GM12878 (cell line): Measurements from ENCODE around the gene KCNMB2. TPM values are rescaled to one million over a fixed set of nuclear protein-coding genes. Genes with fewer than 3 reads are reported as not detected.
A peak's percentile ranks its signal among the peaks of the same experiment; 100 is the strongest.

Source experiments
- ATAC-seq: fragments of 200-7000 bp; cut with Tn5 transposase; 3 replicates; pipeline ENCODE4 v1.9.1; 2020; ENCODE audit warnings: mild to moderate bottlenecking, moderate library complexity
- BruUV-seq: library from RNA; stranded (reverse); fragments of 400-500 nt; replicated peaks from 2 replicates; lab custom pipeline; 2021; lab: Mats Ljungman, UMichigan
- CTCF ChIA-PET: fragments of 300-600 bp; sonication (Branson Sonifier 250); formaldehyde crosslinking; extraction: SDS; loops from one replicate; lab custom pipeline; 2021; ENCODE audit warnings: inconsistent platforms; lab: Yijun Ruan, JAX
- POLR2A ChIA-PET: fragments of 350-600 bp; formaldehyde crosslinking; extraction: SDS; loops from one replicate; lab custom pipeline; 2021; ENCODE audit warnings: inconsistent platforms; lab: Charles Lee
- RAD21 ChIA-PET: fragments of 300-600 bp; sonication (Branson Sonifier 250); formaldehyde crosslinking; loops from one replicate; lab custom pipeline; 2023; ENCODE audit warnings: antibody characterized with exemption; ENCODE audit not compliant: unreplicated experiment; lab: Charles Lee
- SMC1A ChIA-PET: fragments of 300-600 bp; sonication (Branson Sonifier 250); formaldehyde crosslinking; loops from one replicate; lab custom pipeline; 2023; ENCODE audit not compliant: unreplicated experiment, uncharacterized antibody; lab: Charles Lee
- DNase-seq: peaks from one replicate; pipeline ENCODE4 v3.0.0-alpha.2; 2011; ENCODE audit warnings: low read depth, low spot score
- FAIRE-seq: peaks from 3 replicates; lab custom pipeline; 2011; peaks lifted over from hg19 to GRCh38; lab: Jason Lieb, UNC
- H2AFZ ChIP-seq: 2 replicates; pipeline ENCODE4 v1.6.0; 2011; ENCODE audit warnings: low read depth, low read length, control low read depth; ENCODE audit not compliant: control insufficient read depth
- H3K27ac ChIP-seq: 2 replicates; pipeline ENCODE4 v1.5.1; 2011; ENCODE audit warnings: control low read depth; ENCODE audit not compliant: control insufficient read depth, insufficient read depth
- H3K27me3 ChIP-seq, 2 experiments: replicated peaks in 1 of 2; 2 replicates each; pipeline versions ENCODE4 v1.6.0 to v1.6.1; 2011; ENCODE audit warnings: low read length in 1 of 2; ENCODE audit not compliant: control insufficient read depth in 2 of 2, insufficient read depth in 2 of 2
- H3K36me3 ChIP-seq, 2 experiments: 2 replicates each; pipeline ENCODE4 v1.5.1; 2011; ENCODE audit warnings: low read length in 1 of 2; ENCODE audit not compliant: control insufficient read depth in 2 of 2, insufficient read depth in 2 of 2
- H3K4me1 ChIP-seq: 2 replicates; pipeline ENCODE4 v1.6.1; 2011; ENCODE audit warnings: mild to moderate bottlenecking, low read length, moderate library complexity, mixed read lengths; ENCODE audit not compliant: control insufficient read depth, insufficient read depth
- H3K4me2 ChIP-seq: 2 replicates; pipeline ENCODE4 v1.6.0; 2011; ENCODE audit warnings: control low read depth; ENCODE audit not compliant: control insufficient read depth, insufficient read depth
- H3K4me3 ChIP-seq: fragments of 200-600 bp; sonication (generic); 2 replicates; pipeline ENCODE4 v1.5.1; 2016
- H3K79me2 ChIP-seq: 2 replicates; pipeline ENCODE4 v1.6.0; 2011; ENCODE audit warnings: low read length; ENCODE audit not compliant: control insufficient read depth, insufficient read depth
- H3K9ac ChIP-seq: 2 replicates; pipeline ENCODE4 v1.8.0; 2011; ENCODE audit warnings: low read length, control low read depth, mixed read lengths; ENCODE audit not compliant: control insufficient read depth, insufficient read depth
- H3K9me3 ChIP-seq: replicated peaks from 3 replicates; pipeline ENCODE4 v1.5.1; 2011; ENCODE audit warnings: mild to moderate bottlenecking, low read length; ENCODE audit not compliant: control insufficient read depth, insufficient read depth
- H4K20me1 ChIP-seq: 2 replicates; pipeline ENCODE4 v1.6.0; 2011; ENCODE audit not compliant: control insufficient read depth, insufficient read depth
- ATF7 ChIP-seq: fragments of 450-650 bp; IDR thresholded peaks from 2 replicates; pipeline ENCODE4 v1.6.1; 2016; ENCODE audit warnings: low read depth, mild to moderate bottlenecking
- BACH1 ChIP-seq: fragments of 450-650 bp; IDR thresholded peaks from 2 replicates; pipeline ENCODE4 v1.6.1; 2017; ENCODE audit warnings: mild to moderate bottlenecking, borderline replicate concordance
- BHLHE40 ChIP-seq, 2 experiments: fragments of 450-650 bp in 1 of 2; IDR thresholded peaks; 2 replicates each; pipeline ENCODE4 v1.6.1; 2011 to 2017; ENCODE audit warnings: low read depth in 2 of 2, borderline replicate concordance in 1 of 2, improper control_type of control experiment in 1 of 2, low read length in 1 of 2, mild to moderate bottlenecking in 1 of 2
- CBX3 ChIP-seq: fragments of 200-600 bp; sonication (generic); IDR thresholded peaks from 2 replicates; pipeline ENCODE4 v1.6.1; 2016; ENCODE audit warnings: low read depth, borderline replicate concordance
- CEBPB ChIP-seq, 2 experiments: fragments of 150-350 bp in 1 of 2; IDR thresholded peaks; 2 replicates each; pipeline ENCODE4 v1.6.1; 2012 to 2014; ENCODE audit warnings: low read depth in 2 of 2, low read length in 2 of 2, borderline replicate concordance in 1 of 2, inconsistent platforms in 1 of 2
- CREB1 ChIP-seq: IDR thresholded peaks from 2 replicates; pipeline ENCODE4 v1.6.1; 2012; ENCODE audit warnings: low read depth, mild to moderate bottlenecking, inconsistent platforms
- EZH2 ChIP-seq: IDR thresholded peaks from 2 replicates; pipeline ENCODE4 v1.6.1; 2012; ENCODE audit warnings: low read depth, mild to moderate bottlenecking, control low read depth, inconsistent platforms, low read length, borderline replicate concordance; ENCODE audit not compliant: control insufficient read depth
- GATAD2B ChIP-seq: fragments of 450-650 bp; conservative IDR thresholded peaks from 2 replicates; pipeline ENCODE4 v1.6.1; 2017; ENCODE audit warnings: low read depth, mild to moderate bottlenecking, moderate library complexity
- HDAC6 ChIP-seq: fragments of 200-600 bp; sonication (generic); IDR thresholded peaks from one replicate; pipeline ENCODE4 v1.8.0; 2017; ENCODE audit warnings: antibody characterized with exemption; ENCODE audit not compliant: unreplicated experiment
- JUND ChIP-seq: IDR thresholded peaks from 2 replicates; pipeline ENCODE4 v1.6.1; 2012; ENCODE audit warnings: low read depth, mild to moderate bottlenecking, low read length, improper control_type of control experiment, moderate library complexity
- MXI1 ChIP-seq: fragments of 150-350 bp; IDR thresholded peaks from 2 replicates; pipeline ENCODE4 v1.6.1; 2011; ENCODE audit warnings: low read depth, mild to moderate bottlenecking, inconsistent platforms, low read length, improper control_type of control experiment
- RELA ChIP-seq: fragments of 450-650 bp; IDR thresholded peaks from 2 replicates; pipeline ENCODE4 v1.8.0; 2014; ENCODE audit warnings: borderline replicate concordance; ENCODE audit not compliant: partially characterized antibody
- STAT1 ChIP-seq: fragments of 450-650 bp; conservative IDR thresholded peaks from 2 replicates; pipeline ENCODE4 v1.6.1; 2014; ENCODE audit warnings: antibody characterized with exemption, mild to moderate bottlenecking
- TAF1 ChIP-seq: IDR thresholded peaks from 2 replicates; pipeline ENCODE4 v1.6.1; 2011; ENCODE audit warnings: mild to moderate bottlenecking, low read depth, low read length, borderline replicate concordance
- TCF7 ChIP-seq: IDR thresholded peaks from 2 replicates; pipeline ENCODE4 v1.6.1; 2014; ENCODE audit warnings: antibody characterized with exemption, borderline replicate concordance
- WGBS: methylation state at CpG from one replicate; pipeline ENCODE4 v1.1.6; 2016; ENCODE audit warnings: low lambda C conversion rate; ENCODE audit not compliant: insufficient replicate concordance, insufficient coverage; ENCODE audit errors: missing lambda C conversion rate; 5-methylcytosine and 5-hydroxymethylcytosine counted together
- in situ Hi-C: fragments of 300-500 bp; cut with MboI; formaldehyde crosslinking; loops from 9 replicates; pipeline ENCODE4 v1.14.3; 2018; ENCODE audit warnings: mixed read lengths
- intact Hi-C: fragments of 100-400 bp; cut with micrococcal nuclease; formaldehyde crosslinking; loops from one replicate; pipeline ENCODE4 v1.14.2; 2022; ENCODE audit not compliant: unreplicated experiment
- polyA plus RNA-seq, 11 experiments: library from polyadenylated mRNA; depleted of rRNA in 4 of 11; unstranded in 6 of 11; stranded (reverse) in 5 of 11; fragments of >200 nt; fragmentation: Nextera tagmentation in 4 of 11; fragmentation: Illumina TruSeq in 1 of 11; extraction: Ambion mirVana in 4 of 11; extraction: Trizol in 1 of 11; gene quantifications; 1 replicate in 1 of 11; 2 replicates in 10 of 11; pipeline versions ENCODE4 v1.2.1 to v1.2.3, GENCODE V29; 2011 to 2016; ENCODE audit warnings: inconsistent platforms in 2 of 11, missing spikeins in 2 of 11, low read depth in 1 of 11
- total RNA-seq, 4 experiments: library from RNA; depleted of rRNA in 3 of 4; stranded (reverse); fragments of >200 nt in 3 of 4; fragmentation: Illumina TruSeq in 1 of 4; extraction: Trizol in 1 of 4; gene quantifications; 2 replicates each; pipeline versions ENCODE4 v1.2.1 to v1.2.3, GENCODE V29; 2013 to 2021
- TF ChIP-seq, protein P1 (sequence below): IDR thresholded peaks from 2 replicates; pipeline ENCODE4 v1.6.1; 2012; ENCODE audit warnings: low read depth, low read length, improper control_type of control experiment
- TF ChIP-seq, protein P2 (sequence below): IDR thresholded peaks from 2 replicates; pipeline ENCODE4 v1.6.1; 2012; ENCODE audit warnings: mild to moderate bottlenecking, low read depth, low read length
- TF ChIP-seq, protein P3 (sequence below): fragments of 450-650 bp; IDR thresholded peaks from 2 replicates; pipeline ENCODE4 v1.6.1; 2017; ENCODE audit warnings: antibody characterized with exemption, mild to moderate bottlenecking, moderate library complexity

Gene KCNMB2
- total and polyA plus RNA-seq, 10 of the 15 experiments (the other 5 are each of a cell fraction or from before 2014, with no cell fraction given): 0.22 to 18.8 (median 11.0) TPM

DNA sequence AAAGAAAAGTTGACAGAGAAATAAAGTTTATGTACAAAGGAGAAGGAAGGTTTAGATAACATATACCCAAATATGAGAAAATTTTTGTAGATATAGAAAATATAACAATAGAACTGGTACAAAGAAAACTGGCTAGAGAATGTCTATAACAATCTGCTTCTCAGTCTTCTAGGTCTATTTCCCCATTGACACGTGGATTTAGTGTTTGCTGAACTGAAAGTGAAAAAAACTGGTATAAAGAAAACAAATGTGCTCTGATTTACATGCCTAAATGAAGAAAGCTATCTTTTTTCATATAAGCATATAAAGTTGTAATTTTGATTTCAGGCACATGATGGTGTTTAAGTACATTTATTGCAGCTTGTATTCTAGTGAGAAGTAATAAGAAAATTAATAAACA is 9.8 kb downstream of the KCNMB2 start:
- ATAC-seq (peak; percentile 62), DNase-seq (no peak), FAIRE-seq (no peak)
- Histone ChIP-seq H3K27ac (peak overlapping the region; percentile 82), H3K4me3 (peak overlapping the region; percentile 11; the same call in 1 of the 2 replicates), H3K4me2 (peak overlapping the region; percentile 61), H3K9me3 (no peaks in the 10 kb centered on the region; the same call in 2 of the 3 replicates), H3K9ac (peak overlapping the region; percentile 62), H3K36me3 (no peaks in the 10 kb centered on the region), H3K79me2 (peaks cover 68% of the 10 kb centered on the region), H3K27me3 (no peaks in the 10 kb centered on the region), H3K4me1 (peaks cover 37% of the 10 kb centered on the region), H4K20me1 (no peaks in the 10 kb centered on the region), H2AFZ (peak overlapping the region; percentile 70)
- intact Hi-C loops (no loop called here), in situ Hi-C loops (no loop called here)
- BruUV-seq: no TSS peak
- 0% methylated on average over 1 of the region's 1 CpG for WGBS
- ChIA-PET RAD21 (interaction anchor here (0.7 to 1.0 kb wide), 5 partner anchors 15 to 110 kb away, joined by 3 to 4 read pairs (median 4); no protein-coding TSS in a partner anchor), CTCF (no interaction called here), POLR2A (interaction anchor here (0.5 kb wide), 1 partner anchor 22 kb away, joined by 3 read pairs; no protein-coding TSS in a partner anchor), SMC1A (interaction anchor here (0.8 to 2.2 kb wide), 3 partner anchors 13 to 54 kb away, joined by 3 to 8 read pairs (median 6); no protein-coding TSS in a partner anchor)
- TF ChIP-seq CEBPB (IDR thresholded peaks at IDR 0.05; ENCODE audit: borderline replicate concordance in 1 of 2, low read depth in 2 of 2, low read length in 2 of 2) (no peak), HDAC6 (no peak), TCF7 (no peak), MXI1 (peak; percentile 81; the same call in 1 of the 2 replicates), BACH1 (no peak), GATAD2B (no peak), EZH2 (no peak), STAT1 (no peak), BHLHE40 (IDR thresholded peaks at IDR 0.05; ENCODE audit: borderline replicate concordance in 1 of 2, low read depth in 2 of 2, low read length in 1 of 2) (0 out of 4 replicates have a peak, but pooled peaks of 1 of the 2 experiments have one; percentile 32), ATF7 (0 out of 2 replicates have a peak, but pooled peaks have one; percentile 13), CREB1 (0 out of 2 replicates have a peak, but pooled peaks have one; percentile 3), RELA (no peak), JUND (no peak), TAF1 (no peak), CBX3 (no peak)
- TF ChIP-seq, protein P1, sequence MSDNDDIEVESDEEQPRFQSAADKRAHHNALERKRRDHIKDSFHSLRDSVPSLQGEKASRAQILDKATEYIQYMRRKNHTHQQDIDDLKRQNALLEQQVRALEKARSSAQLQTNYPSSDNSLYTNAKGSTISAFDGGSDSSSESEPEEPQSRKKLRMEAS: no peak; the same call in 1 of the 2 replicates
- TF ChIP-seq, protein P2, sequence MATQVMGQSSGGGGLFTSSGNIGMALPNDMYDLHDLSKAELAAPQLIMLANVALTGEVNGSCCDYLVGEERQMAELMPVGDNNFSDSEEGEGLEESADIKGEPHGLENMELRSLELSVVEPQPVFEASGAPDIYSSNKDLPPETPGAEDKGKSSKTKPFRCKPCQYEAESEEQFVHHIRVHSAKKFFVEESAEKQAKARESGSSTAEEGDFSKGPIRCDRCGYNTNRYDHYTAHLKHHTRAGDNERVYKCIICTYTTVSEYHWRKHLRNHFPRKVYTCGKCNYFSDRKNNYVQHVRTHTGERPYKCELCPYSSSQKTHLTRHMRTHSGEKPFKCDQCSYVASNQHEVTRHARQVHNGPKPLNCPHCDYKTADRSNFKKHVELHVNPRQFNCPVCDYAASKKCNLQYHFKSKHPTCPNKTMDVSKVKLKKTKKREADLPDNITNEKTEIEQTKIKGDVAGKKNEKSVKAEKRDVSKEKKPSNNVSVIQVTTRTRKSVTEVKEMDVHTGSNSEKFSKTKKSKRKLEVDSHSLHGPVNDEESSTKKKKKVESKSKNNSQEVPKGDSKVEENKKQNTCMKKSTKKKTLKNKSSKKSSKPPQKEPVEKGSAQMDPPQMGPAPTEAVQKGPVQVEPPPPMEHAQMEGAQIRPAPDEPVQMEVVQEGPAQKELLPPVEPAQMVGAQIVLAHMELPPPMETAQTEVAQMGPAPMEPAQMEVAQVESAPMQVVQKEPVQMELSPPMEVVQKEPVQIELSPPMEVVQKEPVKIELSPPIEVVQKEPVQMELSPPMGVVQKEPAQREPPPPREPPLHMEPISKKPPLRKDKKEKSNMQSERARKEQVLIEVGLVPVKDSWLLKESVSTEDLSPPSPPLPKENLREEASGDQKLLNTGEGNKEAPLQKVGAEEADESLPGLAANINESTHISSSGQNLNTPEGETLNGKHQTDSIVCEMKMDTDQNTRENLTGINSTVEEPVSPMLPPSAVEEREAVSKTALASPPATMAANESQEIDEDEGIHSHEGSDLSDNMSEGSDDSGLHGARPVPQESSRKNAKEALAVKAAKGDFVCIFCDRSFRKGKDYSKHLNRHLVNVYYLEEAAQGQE: no peak
- TF ChIP-seq, protein P3, sequence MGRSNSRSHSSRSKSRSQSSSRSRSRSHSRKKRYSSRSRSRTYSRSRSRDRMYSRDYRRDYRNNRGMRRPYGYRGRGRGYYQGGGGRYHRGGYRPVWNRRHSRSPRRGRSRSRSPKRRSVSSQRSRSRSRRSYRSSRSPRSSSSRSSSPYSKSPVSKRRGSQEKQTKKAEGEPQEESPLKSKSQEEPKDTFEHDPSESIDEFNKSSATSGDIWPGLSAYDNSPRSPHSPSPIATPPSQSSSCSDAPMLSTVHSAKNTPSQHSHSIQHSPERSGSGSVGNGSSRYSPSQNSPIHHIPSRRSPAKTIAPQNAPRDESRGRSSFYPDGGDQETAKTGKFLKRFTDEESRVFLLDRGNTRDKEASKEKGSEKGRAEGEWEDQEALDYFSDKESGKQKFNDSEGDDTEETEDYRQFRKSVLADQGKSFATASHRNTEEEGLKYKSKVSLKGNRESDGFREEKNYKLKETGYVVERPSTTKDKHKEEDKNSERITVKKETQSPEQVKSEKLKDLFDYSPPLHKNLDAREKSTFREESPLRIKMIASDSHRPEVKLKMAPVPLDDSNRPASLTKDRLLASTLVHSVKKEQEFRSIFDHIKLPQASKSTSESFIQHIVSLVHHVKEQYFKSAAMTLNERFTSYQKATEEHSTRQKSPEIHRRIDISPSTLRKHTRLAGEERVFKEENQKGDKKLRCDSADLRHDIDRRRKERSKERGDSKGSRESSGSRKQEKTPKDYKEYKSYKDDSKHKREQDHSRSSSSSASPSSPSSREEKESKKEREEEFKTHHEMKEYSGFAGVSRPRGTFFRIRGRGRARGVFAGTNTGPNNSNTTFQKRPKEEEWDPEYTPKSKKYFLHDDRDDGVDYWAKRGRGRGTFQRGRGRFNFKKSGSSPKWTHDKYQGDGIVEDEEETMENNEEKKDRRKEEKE: no peak
